ENCODE results near the gene ANAPC1.
A peak's percentile ranks its signal among the peaks of the same experiment; 100 is the strongest.
"Not testable (repeated sequence)": the region's sequence is repeated elsewhere in the genome, so short reads cannot be mapped to it uniquely, and the experiment has no call there.

Gene ANAPC1

DNA sequence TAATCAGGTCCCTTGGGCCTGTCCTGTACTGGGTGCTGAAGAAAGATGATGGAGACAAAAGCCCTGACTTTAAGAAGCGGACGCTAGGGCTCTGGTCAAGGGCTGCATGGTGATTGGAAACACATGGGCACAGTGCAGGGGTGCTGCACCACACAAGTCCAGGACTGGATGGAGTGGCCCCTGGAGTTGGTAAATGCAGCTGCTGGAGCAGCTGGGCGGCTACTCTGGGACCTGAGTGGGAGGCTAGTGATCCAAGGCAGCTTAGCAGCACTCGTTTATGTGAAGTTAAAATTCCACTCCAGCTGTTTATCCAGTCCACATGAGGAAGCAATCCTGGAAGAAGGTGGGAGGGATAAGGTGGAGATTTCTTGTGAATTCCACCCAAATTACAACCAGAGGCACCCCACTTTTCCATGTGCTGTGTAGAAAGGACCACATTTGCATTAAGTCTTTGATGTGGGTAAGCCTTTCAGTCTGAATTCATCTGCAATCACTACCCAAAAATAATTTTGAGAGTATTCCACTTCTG lies 39.3 kb upstream of the ANAPC1 start:
- TF ChIP-seq, protein P1, sequence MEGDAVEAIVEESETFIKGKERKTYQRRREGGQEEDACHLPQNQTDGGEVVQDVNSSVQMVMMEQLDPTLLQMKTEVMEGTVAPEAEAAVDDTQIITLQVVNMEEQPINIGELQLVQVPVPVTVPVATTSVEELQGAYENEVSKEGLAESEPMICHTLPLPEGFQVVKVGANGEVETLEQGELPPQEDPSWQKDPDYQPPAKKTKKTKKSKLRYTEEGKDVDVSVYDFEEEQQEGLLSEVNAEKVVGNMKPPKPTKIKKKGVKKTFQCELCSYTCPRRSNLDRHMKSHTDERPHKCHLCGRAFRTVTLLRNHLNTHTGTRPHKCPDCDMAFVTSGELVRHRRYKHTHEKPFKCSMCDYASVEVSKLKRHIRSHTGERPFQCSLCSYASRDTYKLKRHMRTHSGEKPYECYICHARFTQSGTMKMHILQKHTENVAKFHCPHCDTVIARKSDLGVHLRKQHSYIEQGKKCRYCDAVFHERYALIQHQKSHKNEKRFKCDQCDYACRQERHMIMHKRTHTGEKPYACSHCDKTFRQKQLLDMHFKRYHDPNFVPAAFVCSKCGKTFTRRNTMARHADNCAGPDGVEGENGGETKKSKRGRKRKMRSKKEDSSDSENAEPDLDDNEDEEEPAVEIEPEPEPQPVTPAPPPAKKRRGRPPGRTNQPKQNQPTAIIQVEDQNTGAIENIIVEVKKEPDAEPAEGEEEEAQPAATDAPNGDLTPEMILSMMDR (conservative IDR thresholded peaks at IDR 0.05; ENCODE audit: low read length), result no peak
- H3K4me3 ChIP-seq (ENCODE audit: low read length), result no peak overlapping the region
- peak; percentile 40 for DNase-seq (ENCODE audit: low read depth)

DNA sequence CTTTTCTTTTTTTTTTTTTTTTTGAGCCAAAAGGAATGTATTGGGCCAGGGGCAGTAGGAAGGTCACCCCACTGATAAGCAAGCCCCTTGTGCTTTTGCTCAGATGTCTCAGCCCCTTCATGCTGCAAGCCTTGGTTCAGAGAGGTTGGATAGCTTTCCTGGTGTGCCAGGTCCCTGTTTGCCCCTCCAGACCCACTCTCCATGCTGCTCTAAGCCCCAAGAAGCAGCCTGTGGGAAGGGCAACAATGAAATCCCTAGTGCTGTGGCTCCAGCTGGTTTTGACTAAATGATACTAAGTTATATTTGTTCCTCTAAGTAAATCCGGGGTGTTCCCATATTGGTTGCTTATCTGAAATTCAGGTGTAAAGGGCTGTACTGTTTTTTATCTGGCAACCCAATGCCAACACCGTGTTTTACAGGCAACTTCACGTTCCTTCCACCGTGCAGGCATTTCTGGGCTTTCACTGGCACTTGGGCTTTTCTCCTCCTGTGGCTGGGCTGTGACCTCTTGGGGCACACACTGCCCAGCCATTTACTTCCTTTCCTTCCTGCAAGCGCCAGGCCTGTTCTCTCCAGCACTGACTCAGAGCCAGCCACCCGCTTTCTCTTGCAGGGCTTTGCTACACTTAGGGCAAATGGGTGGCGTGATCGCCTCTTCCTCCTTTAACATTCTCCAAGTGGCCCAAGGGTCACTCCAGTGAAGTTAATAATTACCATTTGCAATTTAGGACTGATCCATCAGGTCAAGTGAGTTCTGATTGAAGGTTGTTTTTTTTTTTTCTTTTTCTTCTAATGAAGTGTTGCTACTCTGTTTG lies 36.0 kb upstream of the ANAPC1 start:
- TF ChIP-seq, protein P1 (conservative IDR thresholded peaks at IDR 0.05; ENCODE audit: low read length), result no peak
- no peak for DNase-seq (ENCODE audit: low read depth)
- no peak overlapping the region for H3K4me3 ChIP-seq (ENCODE audit: low read length)

DNA sequence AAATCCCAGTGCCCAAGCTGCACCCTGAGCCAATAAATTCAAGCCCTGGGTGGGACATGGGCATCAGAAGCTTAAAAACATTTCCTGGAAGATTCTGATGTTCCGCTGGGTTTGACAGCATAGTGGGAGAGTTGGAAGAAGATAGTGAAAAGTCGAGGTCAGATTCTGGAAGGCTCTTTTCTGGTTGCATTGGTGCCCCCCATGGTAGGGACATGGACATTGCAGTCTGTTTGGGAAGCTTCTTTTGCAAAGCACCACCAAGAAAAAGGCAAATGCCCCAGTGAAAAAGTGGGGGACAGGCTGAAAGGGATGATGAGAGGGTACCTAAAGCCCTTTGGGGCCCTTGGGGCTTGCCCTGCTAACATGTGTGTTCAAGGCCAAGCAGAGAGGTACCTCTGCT lies 35.4 kb upstream of the ANAPC1 start:
- TF ChIP-seq, protein P1 (conservative IDR thresholded peaks at IDR 0.05; ENCODE audit: low read length), result 0 out of 2 replicates have a peak, but pooled peaks have one; percentile 13
- DNase-seq (ENCODE audit: low read depth), result no peak
- H3K4me3 ChIP-seq (ENCODE audit: low read length), result no peak overlapping the region

DNA sequence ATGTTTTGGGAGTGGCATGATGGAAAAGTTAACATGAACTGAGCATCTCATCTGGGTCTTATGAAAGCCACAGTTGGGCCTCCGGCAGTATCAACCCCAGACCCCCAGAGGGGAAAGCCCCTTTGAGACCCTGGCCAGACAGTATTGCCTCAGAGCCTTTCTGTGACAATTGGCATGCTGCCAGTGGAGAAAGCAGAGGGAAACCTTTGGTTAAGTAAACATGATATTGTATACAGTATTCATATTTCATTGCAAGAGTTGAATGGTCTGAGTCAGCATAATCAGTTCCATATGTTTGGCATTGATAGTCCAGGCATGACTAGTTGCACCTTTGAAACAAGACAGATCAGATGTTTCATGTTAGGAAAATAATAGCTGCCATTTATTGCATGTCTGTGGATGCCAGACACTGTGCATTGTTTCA lies 34.4 kb upstream of the ANAPC1 start:
- TF ChIP-seq, protein P1 (conservative IDR thresholded peaks at IDR 0.05; ENCODE audit: low read length), result no peak
- no peak overlapping the region for H3K4me3 ChIP-seq (ENCODE audit: low read length)
- DNase-seq (ENCODE audit: low read depth), result peak; percentile 89

DNA sequence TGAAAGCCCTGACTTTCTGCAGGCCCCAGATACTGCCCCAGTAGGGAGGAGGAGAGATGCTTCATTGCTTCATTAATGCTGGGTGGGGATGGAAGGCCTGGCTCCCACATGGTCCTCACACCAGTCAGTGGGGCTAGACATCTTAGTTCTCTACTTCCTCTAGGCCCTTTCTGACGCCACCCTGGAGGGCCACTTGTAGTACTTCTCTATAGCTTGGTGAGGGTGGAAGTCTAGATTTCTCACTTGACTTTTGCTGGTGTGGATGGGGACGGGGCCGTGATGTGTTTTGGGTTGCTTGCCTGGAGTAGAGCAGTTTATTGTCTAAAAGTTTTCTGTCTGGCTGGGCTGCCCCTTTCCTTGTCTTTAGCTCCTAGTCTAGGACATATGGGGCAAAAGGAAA lies 33.1 kb upstream of the ANAPC1 start:
- H3K4me3 ChIP-seq (ENCODE audit: low read length), result no peak overlapping the region
- no peak for DNase-seq (ENCODE audit: low read depth)
- TF ChIP-seq, protein P1 (conservative IDR thresholded peaks at IDR 0.05; ENCODE audit: low read length), result no peak

DNA sequence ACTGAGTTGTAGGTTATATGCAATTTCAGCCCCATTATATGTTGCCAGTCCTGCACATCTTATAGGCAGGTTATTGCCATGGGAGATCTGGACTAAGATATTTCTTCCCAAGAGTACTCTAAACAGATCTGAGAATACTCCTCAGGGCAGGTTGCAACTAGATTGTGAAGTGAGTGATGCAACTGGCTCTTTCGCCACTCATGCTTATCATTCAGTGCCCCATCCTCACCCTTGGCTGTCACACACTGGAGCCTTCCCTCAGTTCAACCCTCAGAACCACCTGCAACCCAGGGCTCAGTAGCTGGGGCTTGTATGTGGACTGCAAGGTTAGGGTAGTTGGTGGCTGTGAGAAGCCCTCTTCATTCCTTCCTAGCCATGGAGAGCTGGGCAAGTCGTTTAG lies 28.6 kb upstream of the ANAPC1 start:
- TF ChIP-seq, protein P1 (conservative IDR thresholded peaks at IDR 0.05; ENCODE audit: low read length), result no peak
- no peak overlapping the region for H3K4me3 ChIP-seq (ENCODE audit: low read length)

DNA sequence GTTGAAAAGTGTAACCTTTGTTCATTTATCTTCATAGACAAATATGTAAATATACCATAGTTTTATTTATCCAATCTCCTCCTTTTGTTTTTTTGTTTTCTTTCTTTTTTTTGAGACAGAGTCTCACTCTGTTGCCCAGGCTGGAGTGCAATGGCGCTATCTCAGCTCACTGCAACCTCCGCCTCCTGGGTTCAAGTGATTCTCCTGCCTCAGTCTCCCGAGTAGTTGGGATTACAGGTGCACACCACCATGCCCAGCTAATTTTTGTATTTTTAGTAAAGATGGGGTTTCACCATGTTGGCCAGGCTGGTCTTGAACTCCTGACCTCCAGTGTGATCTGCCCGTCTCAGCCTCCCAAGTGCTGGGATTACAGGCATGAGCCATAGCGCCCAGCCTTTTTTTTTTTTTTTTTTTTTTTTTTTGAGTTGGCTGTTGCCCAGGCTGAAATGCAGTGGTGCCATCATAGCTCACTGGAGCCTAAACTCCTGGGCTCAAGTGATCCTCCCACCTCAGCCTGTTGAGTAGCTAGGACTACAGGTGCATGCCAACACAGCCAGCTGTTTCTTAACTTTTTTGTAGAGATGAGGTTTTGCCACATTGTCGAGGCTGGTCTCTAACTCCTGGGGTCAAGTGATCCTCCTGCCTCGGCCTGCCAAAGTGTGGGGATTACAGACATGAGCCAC lies 27.4 kb upstream of the ANAPC1 start:
- not testable (repeated sequence) for DNase-seq (ENCODE audit: low read depth); H3K4me3 ChIP-seq (ENCODE audit: low read length)

More for the DNA sequence above, 28.6 kb upstream of the ANAPC1 start:
- DNase-seq (ENCODE audit: low read depth), result no peak
